K562 (cell line): ENCODE measurements around the gene GALNT16. TPM values are rescaled to one million over a fixed set of nuclear protein-coding genes. Genes with fewer than 3 reads are reported as not detected.

Experiments used
- ATAC-seq: fragments of 200-7000 bp; cut with Tn5 transposase; 3 replicates; pipeline ENCODE4 v1.9.1; 2020; ENCODE audit warnings: moderate library complexity
- BruUV-seq: library from RNA; stranded (reverse); fragments of 400-500 nt; replicated peaks from 2 replicates; lab custom pipeline; 2021; lab: Mats Ljungman, UMichigan
- CTCF ChIA-PET: fragments of 300-600 bp; formaldehyde crosslinking; extraction: SDS; loops from one replicate; lab custom pipeline; 2021; ENCODE audit warnings: low intra/inter-chr PET ratio; lab: Yijun Ruan, JAX
- POLR2A ChIA-PET: fragments of 300-600, 350-650 bp; sonication (Branson Sonifier 250); formaldehyde crosslinking; extraction: SDS; loops from one replicate; lab custom pipeline; 2021; ENCODE audit warnings: antibody characterized with exemption, inconsistent platforms; lab: Yijun Ruan, JAX
- DNase-seq, 4 experiments: peaks; one replicate each; pipeline versions ENCODE4 v3.0.0 to v3.0.0-alpha.2; 2011 to 2018; ENCODE audit warnings: low spot score in 3 of 4, mixed read lengths in 3 of 4; ENCODE audit errors: extremely low read depth in 1 of 4
- FAIRE-seq: peaks from 2 replicates; lab custom pipeline; 2011; peaks lifted over from hg19 to GRCh38; lab: Jason Lieb, UNC
- H2AFZ ChIP-seq: 2 replicates; pipeline ENCODE4 v1.6.0; 2011; ENCODE audit warnings: low read depth, low read length, control low read depth, inconsistent platforms
- H3K27ac ChIP-seq: fragments of 200-600 bp; 3 replicates; pipeline ENCODE4 v1.8.0; 2011; ENCODE audit warnings: low read depth, mild to moderate bottlenecking, control low read depth, inconsistent platforms, low read length, moderate library complexity, mixed read lengths; ENCODE audit errors: extremely low read depth
- H3K27me3 ChIP-seq, 2 experiments: fragments of 300-600 bp in 1 of 2; 2 replicates in 1 of 2; 3 replicates in 1 of 2; pipeline versions ENCODE4 v1.6.0 to v1.8.0; 2011; ENCODE audit warnings: inconsistent platforms in 2 of 2, low read length in 2 of 2, mild to moderate bottlenecking in 1 of 2, mixed read lengths in 1 of 2, moderate library complexity in 1 of 2; ENCODE audit not compliant: control insufficient read depth in 2 of 2, insufficient read depth in 2 of 2
- H3K36me3 ChIP-seq: fragments of 300-600 bp; 3 replicates; pipeline ENCODE4 v1.8.0; 2011; ENCODE audit warnings: mild to moderate bottlenecking, low read length, inconsistent platforms; ENCODE audit not compliant: control insufficient read depth, insufficient read depth
- H3K4me1 ChIP-seq, 2 experiments: fragments of 200-600 bp in 1 of 2; replicated peaks in 1 of 2; 2 replicates in 1 of 2; 3 replicates in 1 of 2; pipeline versions ENCODE4 v1.5.1 to v1.8.0; 2011; ENCODE audit warnings: inconsistent platforms in 2 of 2, low read length in 2 of 2, mild to moderate bottlenecking in 1 of 2, mixed read lengths in 1 of 2, moderate library complexity in 1 of 2; ENCODE audit not compliant: control insufficient read depth in 2 of 2, insufficient read depth in 2 of 2
- H3K4me2 ChIP-seq: 2 replicates; pipeline ENCODE4 v1.6.1; 2011; ENCODE audit warnings: low read length, control low read depth, inconsistent platforms, mixed read lengths; ENCODE audit not compliant: insufficient read depth
- H3K4me3 ChIP-seq: fragments of 200-600 bp; sonication (generic), shearing (Covaris generic); 2 replicates; pipeline ENCODE4 v1.5.1; 2016; ENCODE audit warnings: control low read depth, inconsistent platforms
- H3K79me2 ChIP-seq: fragments of 200-600 bp; 3 replicates; pipeline ENCODE4 v1.8.0; 2011; ENCODE audit warnings: low read length, inconsistent platforms; ENCODE audit not compliant: control insufficient read depth, insufficient read depth
- H3K9ac ChIP-seq, 2 experiments: 2 replicates each; pipeline versions ENCODE4 v1.6.0 to v1.6.1; 2011; ENCODE audit warnings: low read depth in 2 of 2, low read length in 2 of 2, control low read depth in 1 of 2, inconsistent platforms in 1 of 2, mild to moderate bottlenecking in 1 of 2, mixed read lengths in 1 of 2; ENCODE audit not compliant: insufficient read depth in 1 of 2
- H3K9me1 ChIP-seq: one replicate; pipeline ENCODE4 v1.6.0; 2011; ENCODE audit warnings: inconsistent platforms, mild to moderate bottlenecking, low read length, moderate library complexity; ENCODE audit not compliant: control insufficient read depth, insufficient read depth
- H3K9me3 ChIP-seq: replicated peaks from 2 replicates; pipeline ENCODE4 v1.5.1; 2011; ENCODE audit warnings: low read depth, low read length, inconsistent platforms; ENCODE audit not compliant: control insufficient read depth, insufficient read depth
- H4K20me1 ChIP-seq: replicated peaks from 2 replicates; pipeline ENCODE4 v1.6.1; 2011; ENCODE audit warnings: low read length, inconsistent platforms, mixed read lengths; ENCODE audit not compliant: control insufficient read depth, insufficient read depth
- EP300 ChIP-seq: IDR thresholded peaks from 2 replicates; pipeline ENCODE4 v1.6.1; 2012; ENCODE audit warnings: low read length, improper control_type of control experiment
- EZH2 ChIP-seq: IDR thresholded peaks from 2 replicates; pipeline ENCODE4 v1.6.1; 2012; ENCODE audit warnings: low read depth, mild to moderate bottlenecking, inconsistent platforms, low read length, borderline replicate concordance
- MAZ ChIP-seq, 2 experiments: fragments of 450-650 bp in 1 of 2; sonication (generic) in 1 of 2; formaldehyde crosslinking; IDR thresholded peaks in 1 of 2; conservative IDR thresholded peaks in 1 of 2; 2 replicates each; pipeline versions ENCODE4 v1.4.0 to v1.5.0; 2020; ENCODE audit warnings: mild to moderate bottlenecking in 1 of 2, missing genetic modification reagents in 1 of 2
- NUFIP1 ChIP-seq: fragments of 450-650 bp; IDR thresholded peaks from 2 replicates; pipeline ENCODE4 v1.6.1; 2018; ENCODE audit not compliant: partially characterized antibody
- TCF3 ChIP-seq: sonication (generic); formaldehyde crosslinking; IDR thresholded peaks from 2 replicates; pipeline ENCODE4 v1.4.0; 2020; ENCODE audit warnings: mild to moderate bottlenecking, missing genetic modification reagents
- ZBTB5 ChIP-seq: fragments of 450-650 bp; IDR thresholded peaks from 2 replicates; pipeline ENCODE4 v1.6.1; 2017; ENCODE audit warnings: antibody characterized with exemption
- ZNF124 ChIP-seq: sonication (generic); formaldehyde crosslinking; IDR thresholded peaks from 2 replicates; pipeline ENCODE4 v1.8.1; 2022; ENCODE audit warnings: missing genetic modification reagents
- ZNF134 ChIP-seq: fragments of 250-450 bp; sonication (Bioruptor Pico); conservative IDR thresholded peaks from 2 replicates; pipeline ENCODE4 v1.4.0; 2020
- ZNF23 ChIP-seq: fragments of 250-450 bp; sonication (Bioruptor Pico); IDR thresholded peaks from 2 replicates; pipeline ENCODE4 v1.4.0; 2020; ENCODE audit warnings: mild to moderate bottlenecking
- ZNF785 ChIP-seq: fragments of 250-450 bp; sonication (Bioruptor Pico); IDR thresholded peaks from 2 replicates; pipeline ENCODE4 v1.4.0; 2020; ENCODE audit warnings: mild to moderate bottlenecking
- ZSCAN29 ChIP-seq: fragments of 450-650 bp; IDR thresholded peaks from 2 replicates; pipeline ENCODE4 v1.6.1; 2017
- WGBS: fragments of 100-300 bp; shearing (Covaris generic); methylation state at CpG from one replicate; pipeline ENCODE4 v1.1.6; 2016; ENCODE audit warnings: low coverage, mixed read lengths; ENCODE audit not compliant: insufficient coverage; ENCODE audit errors: missing lambda C conversion rate; 5-methylcytosine and 5-hydroxymethylcytosine counted together
- in situ Hi-C: fragments of 300-500 bp; cut with MboI; formaldehyde crosslinking; loops from 4 replicates; pipeline ENCODE4 v1.15.0; 2018; ENCODE audit warnings: inconsistent platforms, mixed read lengths
- intact Hi-C: fragments of 100-400 bp; cut with micrococcal nuclease; formaldehyde crosslinking; loops from 2 replicates; pipeline ENCODE4 v1.14.2; 2022
- polyA plus RNA-seq, 8 experiments: library from polyadenylated mRNA; depleted of rRNA in 4 of 8; stranded (reverse) in 5 of 8; unstranded in 3 of 8; fragments of >200 nt; fragmentation: Nextera tagmentation in 2 of 8; fragmentation: Illumina TruSeq in 1 of 8; extraction: Ambion mirVana in 2 of 8; extraction: Trizol in 1 of 8; gene quantifications; 2 replicates each; pipeline versions ENCODE4 v1.2.1 to v1.2.3, GENCODE V29; 2011 to 2014; ENCODE audit warnings: inconsistent platforms in 1 of 8, missing spikeins in 1 of 8
- total RNA-seq, 7 experiments: library from RNA; depleted of rRNA in 6 of 7; stranded (reverse); fragments of >200 nt in 6 of 7; fragmentation: Illumina TruSeq in 2 of 7; extraction: Trizol in 2 of 7; gene quantifications; 2 replicates each; pipeline versions ENCODE4 v1.2.1 to v1.2.3, GENCODE V29; 2011 to 2021; ENCODE audit warnings: low replicate concordance in 1 of 7
- TF ChIP-seq, protein P1 (sequence below): fragments of 450-650 bp; IDR thresholded peaks from 2 replicates; pipeline ENCODE4 v1.6.1; 2014; ENCODE audit warnings: low read depth, mild to moderate bottlenecking, moderate library complexity, borderline replicate concordance
- TF ChIP-seq, protein P2 (sequence below): fragments of 450-650 bp; IDR thresholded peaks from 2 replicates; pipeline ENCODE4 v1.6.1; 2016; ENCODE audit warnings: mild to moderate bottlenecking
- TF ChIP-seq, protein P3 (sequence below): sonication (generic); IDR thresholded peaks from 2 replicates; pipeline ENCODE4 v1.6.1; 2016
- TF ChIP-seq, protein P4 (sequence below): fragments of 200-400 bp; formaldehyde crosslinking; IDR thresholded peaks from 2 replicates; pipeline ENCODE4 v1.6.1; 2017; ENCODE audit warnings: mild to moderate bottlenecking, low read depth, low read length, moderate library complexity

Gene GALNT16
- total and polyA plus RNA-seq, 9 of the 15 experiments (the other 6 are each of a cell fraction or from before 2014, with no cell fraction given), result not detected

GRCh38 chr14:69226736-69227135 is 33.2 kb upstream of the GALNT16 start:
- H3K9me1 ChIP-seq, result no peaks in the 10 kb centered on the region
- no peak overlapping the region for H3K4me2 ChIP-seq
- no peak overlapping the region for H3K4me3 ChIP-seq
- no peak for DNase-seq
- TF ChIP-seq TCF3 (CRISPR knock-in tag), result no peak
- TF ChIP-seq, protein P1, sequence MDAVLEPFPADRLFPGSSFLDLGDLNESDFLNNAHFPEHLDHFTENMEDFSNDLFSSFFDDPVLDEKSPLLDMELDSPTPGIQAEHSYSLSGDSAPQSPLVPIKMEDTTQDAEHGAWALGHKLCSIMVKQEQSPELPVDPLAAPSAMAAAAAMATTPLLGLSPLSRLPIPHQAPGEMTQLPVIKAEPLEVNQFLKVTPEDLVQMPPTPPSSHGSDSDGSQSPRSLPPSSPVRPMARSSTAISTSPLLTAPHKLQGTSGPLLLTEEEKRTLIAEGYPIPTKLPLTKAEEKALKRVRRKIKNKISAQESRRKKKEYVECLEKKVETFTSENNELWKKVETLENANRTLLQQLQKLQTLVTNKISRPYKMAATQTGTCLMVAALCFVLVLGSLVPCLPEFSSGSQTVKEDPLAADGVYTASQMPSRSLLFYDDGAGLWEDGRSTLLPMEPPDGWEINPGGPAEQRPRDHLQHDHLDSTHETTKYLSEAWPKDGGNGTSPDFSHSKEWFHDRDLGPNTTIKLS, result no peak
- no peak for TF ChIP-seq ZSCAN29
- TF ChIP-seq MAZ (CRISPR knock-in tag; conservative IDR thresholded peaks at IDR 0.05 in 1 of 2, IDR thresholded peaks at IDR 0.05 in 1 of 2), result no peak
- no peak for TF ChIP-seq NUFIP1
- TF ChIP-seq EZH2, result no peak
- TF ChIP-seq ZNF124, result no peak
- TF ChIP-seq ZNF134 (CRISPR knock-in tag), result no peak
- no peak for TF ChIP-seq ZNF23
- TF ChIP-seq ZNF785, result no peak
- TF ChIP-seq, protein P2, sequence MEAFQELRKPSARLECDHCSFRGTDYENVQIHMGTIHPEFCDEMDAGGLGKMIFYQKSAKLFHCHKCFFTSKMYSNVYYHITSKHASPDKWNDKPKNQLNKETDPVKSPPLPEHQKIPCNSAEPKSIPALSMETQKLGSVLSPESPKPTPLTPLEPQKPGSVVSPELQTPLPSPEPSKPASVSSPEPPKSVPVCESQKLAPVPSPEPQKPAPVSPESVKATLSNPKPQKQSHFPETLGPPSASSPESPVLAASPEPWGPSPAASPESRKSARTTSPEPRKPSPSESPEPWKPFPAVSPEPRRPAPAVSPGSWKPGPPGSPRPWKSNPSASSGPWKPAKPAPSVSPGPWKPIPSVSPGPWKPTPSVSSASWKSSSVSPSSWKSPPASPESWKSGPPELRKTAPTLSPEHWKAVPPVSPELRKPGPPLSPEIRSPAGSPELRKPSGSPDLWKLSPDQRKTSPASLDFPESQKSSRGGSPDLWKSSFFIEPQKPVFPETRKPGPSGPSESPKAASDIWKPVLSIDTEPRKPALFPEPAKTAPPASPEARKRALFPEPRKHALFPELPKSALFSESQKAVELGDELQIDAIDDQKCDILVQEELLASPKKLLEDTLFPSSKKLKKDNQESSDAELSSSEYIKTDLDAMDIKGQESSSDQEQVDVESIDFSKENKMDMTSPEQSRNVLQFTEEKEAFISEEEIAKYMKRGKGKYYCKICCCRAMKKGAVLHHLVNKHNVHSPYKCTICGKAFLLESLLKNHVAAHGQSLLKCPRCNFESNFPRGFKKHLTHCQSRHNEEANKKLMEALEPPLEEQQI, result no peak
- TF ChIP-seq ZBTB5, result no peak
- no peak for TF ChIP-seq EP300
- TF ChIP-seq, protein P3, sequence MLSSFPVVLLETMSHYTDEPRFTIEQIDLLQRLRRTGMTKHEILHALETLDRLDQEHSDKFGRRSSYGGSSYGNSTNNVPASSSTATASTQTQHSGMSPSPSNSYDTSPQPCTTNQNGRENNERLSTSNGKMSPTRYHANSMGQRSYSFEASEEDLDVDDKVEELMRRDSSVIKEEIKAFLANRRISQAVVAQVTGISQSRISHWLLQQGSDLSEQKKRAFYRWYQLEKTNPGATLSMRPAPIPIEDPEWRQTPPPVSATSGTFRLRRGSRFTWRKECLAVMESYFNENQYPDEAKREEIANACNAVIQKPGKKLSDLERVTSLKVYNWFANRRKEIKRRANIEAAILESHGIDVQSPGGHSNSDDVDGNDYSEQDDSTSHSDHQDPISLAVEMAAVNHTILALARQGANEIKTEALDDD, result no peak
- TF ChIP-seq, protein P4, sequence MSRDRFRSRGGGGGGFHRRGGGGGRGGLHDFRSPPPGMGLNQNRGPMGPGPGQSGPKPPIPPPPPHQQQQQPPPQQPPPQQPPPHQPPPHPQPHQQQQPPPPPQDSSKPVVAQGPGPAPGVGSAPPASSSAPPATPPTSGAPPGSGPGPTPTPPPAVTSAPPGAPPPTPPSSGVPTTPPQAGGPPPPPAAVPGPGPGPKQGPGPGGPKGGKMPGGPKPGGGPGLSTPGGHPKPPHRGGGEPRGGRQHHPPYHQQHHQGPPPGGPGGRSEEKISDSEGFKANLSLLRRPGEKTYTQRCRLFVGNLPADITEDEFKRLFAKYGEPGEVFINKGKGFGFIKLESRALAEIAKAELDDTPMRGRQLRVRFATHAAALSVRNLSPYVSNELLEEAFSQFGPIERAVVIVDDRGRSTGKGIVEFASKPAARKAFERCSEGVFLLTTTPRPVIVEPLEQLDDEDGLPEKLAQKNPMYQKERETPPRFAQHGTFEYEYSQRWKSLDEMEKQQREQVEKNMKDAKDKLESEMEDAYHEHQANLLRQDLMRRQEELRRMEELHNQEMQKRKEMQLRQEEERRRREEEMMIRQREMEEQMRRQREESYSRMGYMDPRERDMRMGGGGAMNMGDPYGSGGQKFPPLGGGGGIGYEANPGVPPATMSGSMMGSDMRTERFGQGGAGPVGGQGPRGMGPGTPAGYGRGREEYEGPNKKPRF, result no peak
- TF ChIP-seq, all 486 proteins: peak for 0
- in situ Hi-C loops, result no loop called here
- intact Hi-C loops, result no loop called here
- no peak overlapping the region for H3K9ac ChIP-seq
- no peaks in the 10 kb centered on the region for H3K79me2 ChIP-seq
- no peaks in the 10 kb centered on the region for H3K9me3 ChIP-seq
- no peak overlapping the region for H3K27ac ChIP-seq
- FAIRE-seq (no peak), ATAC-seq (no peak)
- no TSS peak for BruUV-seq
- no peaks in the 10 kb centered on the region for H3K36me3 ChIP-seq
- 68% methylated on average over 2 of the region's 2 CpGs for WGBS
- ChIA-PET POLR2A (interaction anchor here (0.6 to 0.7 kb wide), 2 partner anchors 215 to 845 kb away, joined by 3 read pairs; no protein-coding TSS in a partner anchor), CTCF (no interaction called here)
- H4K20me1 ChIP-seq, result no peaks in the 10 kb centered on the region
- H2AFZ ChIP-seq, result no peak overlapping the region
- H3K27me3 ChIP-seq, result no peaks in the 10 kb centered on the region
- no peaks in the 10 kb centered on the region for H3K4me1 ChIP-seq
